ENCODE results near the gene USF3.

The USF3 gene

DNA sequence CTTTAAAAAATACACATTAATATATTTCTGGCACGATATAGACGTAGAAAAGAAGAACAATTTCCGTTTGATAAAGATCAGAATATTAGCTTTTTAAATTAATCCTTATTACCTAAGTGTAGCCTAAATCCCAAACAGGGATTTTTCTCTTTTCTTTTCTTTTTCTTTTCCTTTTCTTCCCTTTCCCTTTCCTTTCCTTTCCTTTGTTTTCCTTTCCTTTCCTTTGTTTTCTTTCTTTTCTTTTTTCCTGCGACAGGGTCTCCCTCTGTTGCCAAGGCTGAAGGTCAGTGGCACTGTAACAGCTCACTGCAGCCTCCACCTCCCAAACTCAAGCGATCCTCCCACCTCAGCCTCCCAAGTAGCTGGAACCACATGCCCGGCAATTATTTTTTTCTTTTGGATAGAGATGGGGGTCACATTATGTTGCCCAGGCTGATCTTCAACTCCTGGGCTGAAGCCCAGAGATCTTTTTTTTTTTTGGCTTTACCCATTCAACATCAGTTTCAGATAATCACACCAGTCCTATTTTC lies 1.8 kb upstream of the USF3 start:
- no peak for DNase-seq

DNA sequence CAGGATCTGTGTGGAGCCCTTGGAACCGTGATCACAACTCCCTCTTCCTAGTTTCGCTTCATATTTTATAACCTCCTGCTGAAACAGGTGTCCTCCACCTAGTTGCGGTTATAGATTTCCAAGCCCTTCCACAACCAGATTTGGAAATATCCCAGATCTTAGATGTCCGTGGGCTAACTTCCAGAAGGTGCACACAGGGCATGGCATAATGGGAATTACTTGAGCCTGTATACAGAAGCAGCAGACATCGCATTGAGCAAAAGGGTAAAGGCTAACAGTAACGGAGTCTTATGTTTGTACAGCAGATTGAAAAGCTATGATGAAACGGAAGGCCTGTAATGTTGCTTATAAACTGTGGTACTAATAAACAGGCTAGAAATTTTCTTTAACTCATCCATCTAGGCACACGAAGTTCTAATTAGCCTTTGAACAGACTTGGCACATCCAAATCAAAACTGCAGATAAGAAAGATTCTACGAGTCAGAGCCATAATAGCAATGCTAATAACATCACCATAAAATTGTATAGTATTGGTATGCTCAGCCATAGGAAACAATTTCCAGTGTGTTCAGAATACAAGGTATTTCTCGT lies 1.2 kb upstream of the USF3 start:
- DNase-seq: no peak

DNA sequence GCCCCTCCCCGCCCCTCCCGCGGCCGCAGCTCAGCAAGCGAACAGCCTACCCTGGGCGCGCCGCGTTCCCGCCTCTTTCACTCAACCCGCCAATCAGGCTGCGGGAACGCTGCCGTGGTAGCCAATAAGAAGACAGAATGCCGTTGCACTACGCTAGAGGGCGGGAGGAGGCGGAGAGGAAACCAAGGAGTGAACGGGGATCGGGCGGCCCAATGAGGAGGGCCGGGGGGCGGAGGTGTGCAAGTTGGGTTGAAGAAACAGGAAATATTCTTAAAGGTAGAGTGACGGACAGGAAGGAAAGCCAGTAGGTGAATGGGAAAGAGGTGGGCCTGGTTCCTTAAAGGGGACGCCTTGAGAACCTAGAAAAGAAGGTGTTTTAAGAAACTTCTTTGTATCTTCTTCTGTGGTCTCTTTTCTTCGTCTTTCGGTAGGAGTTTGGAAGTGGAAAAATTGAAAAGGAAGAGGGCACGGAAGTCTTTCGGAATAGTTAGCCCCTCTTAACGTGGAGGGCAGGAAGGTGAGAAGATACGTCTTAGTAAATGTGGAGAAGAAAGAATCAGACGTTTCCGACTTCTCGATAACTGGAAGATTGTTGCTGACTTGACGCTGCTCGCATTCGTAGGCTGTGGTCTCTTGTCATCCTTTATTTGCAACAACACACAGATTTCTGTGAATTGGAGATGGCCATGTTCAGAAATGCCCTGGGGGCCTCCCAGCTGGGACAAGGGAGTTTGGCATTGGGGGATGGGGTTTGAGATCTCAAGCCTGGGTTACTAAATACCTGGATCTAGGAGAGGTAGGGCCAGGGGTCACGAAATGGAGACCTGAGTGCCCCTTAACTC lies 437 bp upstream of the USF3 start:
- DNase-seq: peak; percentile 99 to 100

DNA sequence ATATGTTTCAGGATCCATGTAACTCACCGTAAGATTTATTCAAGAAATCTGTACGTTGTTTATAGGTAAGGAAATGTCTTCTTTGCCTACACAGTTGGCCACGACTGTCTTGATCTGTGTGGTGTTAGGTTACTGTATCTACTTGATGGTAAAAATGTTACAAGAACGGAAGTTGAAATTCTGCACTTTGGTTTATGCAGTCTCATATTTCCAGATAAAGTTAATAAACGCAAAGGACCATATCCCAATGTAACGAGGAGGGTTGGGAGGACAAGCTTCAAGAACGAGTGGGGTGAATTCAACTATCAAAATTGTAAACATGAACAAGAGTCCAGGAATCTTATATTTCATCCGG lies 1.0 kb downstream of the USF3 start:
- no peak for DNase-seq

DNA sequence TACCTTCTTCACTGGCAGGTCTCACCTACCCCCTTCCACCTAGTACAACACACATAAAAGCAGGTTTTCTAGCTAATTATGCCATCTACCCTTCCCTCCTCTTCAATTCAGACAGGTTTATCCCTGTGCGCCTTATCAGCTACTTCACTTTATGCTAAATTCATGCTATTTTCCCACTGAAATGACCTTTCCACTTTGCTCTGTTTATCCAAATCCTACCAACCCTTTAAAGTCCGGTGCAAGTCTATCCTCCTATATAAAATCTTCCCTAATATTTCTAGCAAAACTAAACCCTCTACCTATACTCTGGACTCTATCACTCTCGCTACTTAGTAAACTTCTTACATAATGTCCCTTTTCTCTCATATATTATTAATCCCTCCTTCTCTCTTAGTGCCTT lies 6.0 kb downstream of the USF3 start:
- DNase-seq: no peak

DNA sequence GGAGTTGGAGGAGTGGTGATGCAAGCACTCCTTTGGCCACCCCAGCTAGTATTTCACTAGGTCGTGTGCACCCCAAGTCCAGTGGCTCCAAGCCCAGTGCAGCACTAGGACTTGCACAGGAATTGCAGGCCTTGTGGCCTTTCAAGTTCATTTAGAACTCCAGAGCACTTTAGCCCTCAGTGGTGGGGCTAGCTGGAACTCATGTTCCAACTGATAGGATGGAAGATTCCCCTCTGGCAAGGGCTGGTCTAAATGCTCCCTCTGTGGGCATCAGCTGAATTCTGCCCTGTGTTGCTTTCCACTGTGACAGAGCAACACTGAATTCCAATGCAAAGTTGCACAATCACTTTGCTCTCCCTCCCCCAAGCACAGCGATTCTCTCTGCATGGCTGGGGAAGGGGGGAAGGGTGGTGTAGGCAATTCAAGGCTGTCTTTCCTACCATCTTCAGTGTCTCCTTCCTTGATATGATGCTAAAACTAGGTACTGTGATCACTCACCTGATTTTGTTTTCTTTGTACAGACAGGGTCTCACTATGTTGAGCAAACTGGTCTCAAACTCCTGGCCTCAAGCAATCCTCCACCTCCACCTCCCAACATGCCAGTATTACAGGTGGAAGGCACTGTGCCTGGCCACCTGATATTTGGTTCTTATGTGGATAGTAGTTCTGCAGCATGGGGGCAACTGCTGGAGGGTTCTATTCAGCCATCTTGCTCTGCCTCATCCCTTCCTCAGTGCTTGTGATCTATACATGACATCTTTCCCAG lies 10.3 kb downstream of the USF3 start:
- DNase-seq: no peak

DNA sequence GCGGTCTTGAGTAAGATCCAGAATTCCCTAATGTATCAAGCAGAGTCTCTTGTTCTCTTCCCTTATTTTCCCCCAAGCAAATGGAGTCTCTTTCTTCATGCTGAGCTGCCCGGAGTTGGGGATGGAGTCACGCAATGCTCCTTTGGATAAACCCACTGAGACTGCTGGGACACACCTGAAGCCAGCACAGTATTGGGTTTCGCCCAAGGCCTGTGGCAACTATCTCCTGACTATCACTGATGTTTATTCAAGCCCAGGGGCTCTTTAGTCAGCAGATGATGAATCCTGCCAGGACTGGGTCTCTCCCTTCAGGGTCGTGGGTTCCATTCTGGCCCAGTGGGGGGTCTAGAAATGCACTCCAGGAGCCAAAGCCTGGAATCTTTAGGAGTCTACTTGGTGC lies 11.3 kb downstream of the USF3 start:
- DNase-seq: no peak

DNA sequence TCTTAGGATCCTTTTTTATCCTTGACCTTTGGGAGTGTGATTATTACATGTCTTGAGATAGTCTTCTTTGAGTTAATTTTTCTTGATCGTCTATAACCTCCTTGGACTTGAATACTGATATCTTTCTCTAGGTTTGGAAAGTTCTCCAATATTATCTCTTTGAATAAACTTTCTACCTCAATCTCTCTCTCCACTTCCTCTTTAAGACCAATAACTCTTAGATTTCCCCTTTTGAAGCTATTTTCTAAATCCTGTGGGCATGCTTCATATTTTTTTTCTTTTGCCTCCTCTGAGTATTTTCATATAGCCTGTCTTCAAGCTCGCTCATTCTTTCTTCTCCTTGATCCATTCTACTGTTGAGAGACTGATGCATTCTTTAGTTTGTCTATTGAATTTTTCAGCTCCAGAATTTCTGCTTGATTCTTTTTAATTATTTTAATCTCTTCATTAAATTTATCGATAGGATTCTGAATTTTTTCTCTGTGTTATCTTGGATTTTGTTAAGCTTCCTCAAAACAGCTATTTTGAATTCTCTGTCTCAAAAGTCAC lies 12.1 kb downstream of the USF3 start:
- no peak for DNase-seq

DNA sequence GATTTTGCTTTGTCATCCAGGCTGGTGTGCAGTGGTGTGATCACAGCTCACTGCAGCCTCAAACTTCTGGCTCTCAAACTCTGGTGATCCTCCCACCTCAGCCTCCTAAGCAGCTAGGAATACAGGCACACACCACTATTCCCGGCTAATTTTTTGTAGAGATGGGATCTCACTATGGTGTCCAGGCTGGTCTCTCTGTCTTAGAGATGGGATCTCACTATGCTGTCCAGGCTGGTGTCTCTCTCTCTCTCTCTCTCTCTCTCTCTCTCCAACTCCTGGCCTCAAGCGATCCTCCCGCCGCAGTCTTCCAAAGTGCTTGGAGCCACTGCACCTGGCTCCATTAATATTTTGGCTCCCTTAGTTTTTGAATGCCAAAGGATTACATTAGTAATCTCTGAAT lies 17.7 kb downstream of the USF3 start:
- DNase-seq: no peak

DNA sequence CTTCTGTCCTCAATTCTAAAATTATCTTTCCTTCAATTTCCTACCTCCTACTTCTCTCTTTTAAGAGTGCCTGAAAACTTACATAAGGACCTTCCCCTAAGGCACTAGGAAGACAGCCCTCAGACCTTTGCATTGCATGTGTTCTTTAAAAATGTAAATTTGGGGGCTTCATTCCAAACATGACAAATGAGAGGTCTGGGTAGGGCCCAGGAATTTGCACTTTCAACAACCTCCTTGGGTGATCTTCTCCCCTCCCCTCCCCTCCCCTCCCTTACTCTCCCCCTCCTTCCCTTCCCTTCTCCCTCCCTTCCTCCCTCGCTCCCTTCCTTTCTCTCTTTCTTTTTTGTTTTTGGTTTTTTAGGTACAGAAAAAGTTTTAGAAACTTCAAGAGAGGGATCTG lies 18.7 kb downstream of the USF3 start:
- DNase-seq: no peak

DNA sequence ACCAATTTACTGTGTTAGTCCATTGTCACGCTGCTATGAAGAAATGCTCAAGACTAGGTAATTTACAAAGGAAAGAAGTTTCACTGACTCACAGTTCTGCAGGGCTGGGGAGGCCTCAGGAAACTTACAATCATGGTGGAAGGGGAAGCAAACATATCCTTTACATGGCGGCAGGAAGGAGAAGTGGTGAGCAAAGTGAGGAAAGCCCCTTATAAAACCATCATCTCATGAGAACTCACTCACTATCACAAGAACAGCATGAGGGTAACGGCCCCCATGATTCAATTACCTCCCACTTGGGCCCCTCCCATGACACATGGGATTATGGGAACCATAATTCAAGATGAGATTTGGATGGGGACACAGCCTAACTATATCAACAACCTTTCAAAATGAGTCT lies 20.2 kb downstream of the USF3 start:
- DNase-seq: no peak

DNA sequence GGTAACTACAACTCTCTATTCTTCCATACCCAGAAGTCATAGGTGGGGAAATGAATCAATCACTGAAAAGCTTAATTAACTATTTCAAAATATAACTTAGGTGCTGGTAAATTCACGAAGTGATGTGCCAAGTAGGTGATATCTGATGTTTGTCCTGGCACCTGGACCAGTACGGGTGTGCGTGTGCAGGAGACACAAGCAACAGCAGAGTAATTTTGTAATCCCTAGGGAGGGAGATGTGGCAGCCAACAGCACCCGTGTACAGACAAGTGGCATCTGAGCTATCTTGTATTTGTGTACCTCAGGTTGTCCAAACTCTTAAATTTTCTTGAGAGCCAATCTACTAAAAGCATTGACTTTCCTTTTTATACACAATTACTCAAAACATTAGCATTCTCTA lies 22.8 kb downstream of the USF3 start:
- DNase-seq: no peak

DNA sequence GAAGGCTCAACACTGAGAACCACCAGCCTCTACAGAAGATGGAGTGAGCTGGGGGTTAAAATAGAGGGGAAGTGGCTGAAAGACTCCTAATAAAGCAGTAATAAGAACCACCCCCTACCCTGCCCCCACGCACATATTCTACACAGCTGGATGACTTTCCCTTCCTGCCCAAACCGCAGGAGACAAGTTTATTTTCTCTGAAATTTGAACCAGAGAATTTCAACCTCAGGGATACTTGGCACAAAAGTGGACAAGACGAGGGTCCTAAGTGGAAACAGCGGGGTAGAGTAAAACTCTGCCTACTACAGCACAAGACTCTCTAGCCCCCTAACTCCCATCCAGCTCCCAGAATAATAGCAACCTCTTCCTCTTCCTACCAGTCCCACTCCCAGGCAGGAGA lies 28.4 kb downstream of the USF3 start:
- DNase-seq: no peak

DNA sequence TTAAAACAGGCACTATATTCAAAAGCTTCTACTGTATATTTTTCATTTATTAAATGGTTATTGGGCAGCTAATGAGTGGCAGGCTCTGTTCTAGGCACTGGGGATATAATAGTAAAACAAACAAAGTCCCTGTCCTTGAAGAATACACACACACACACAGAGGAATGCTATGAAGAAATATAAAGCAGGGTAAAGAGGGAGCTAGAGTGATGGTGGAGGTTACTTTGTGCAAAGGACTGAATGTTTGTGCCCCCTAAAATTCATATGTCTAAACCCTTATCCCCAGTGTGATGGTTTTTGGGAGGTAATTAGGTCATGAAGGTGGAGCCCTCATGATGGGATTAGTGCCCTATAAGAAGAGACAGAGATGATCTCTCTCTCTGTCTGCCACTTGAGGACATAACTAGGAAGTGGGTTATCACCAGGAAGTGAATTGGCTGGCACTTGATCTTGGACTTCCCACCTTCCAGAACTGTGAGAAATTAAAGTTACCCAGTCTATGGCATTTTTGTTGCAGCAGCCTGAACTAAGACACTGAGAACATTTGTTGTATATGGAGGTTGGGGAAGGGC lies 31.8 kb downstream of the USF3 start:
- DNase-seq: no peak

DNA sequence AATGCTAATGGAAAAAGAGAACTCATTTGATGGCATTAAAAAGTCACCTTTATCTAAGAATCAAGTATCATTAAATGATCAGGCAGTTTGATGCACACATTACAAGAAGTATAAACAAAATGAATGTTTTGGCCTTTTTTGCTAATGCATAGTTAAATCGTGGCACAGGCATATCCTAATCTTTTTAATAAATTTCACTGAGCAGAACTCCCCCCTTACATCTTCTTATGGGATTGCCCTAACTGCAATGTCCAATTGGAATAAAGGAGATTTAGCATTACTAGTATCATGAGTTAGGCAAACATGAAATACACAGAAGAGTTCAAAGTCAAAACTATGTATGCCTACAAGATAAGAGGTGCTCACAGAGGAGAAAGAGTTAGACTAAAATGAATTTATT lies 32.7 kb downstream of the USF3 start:
- DNase-seq: no peak

DNA sequence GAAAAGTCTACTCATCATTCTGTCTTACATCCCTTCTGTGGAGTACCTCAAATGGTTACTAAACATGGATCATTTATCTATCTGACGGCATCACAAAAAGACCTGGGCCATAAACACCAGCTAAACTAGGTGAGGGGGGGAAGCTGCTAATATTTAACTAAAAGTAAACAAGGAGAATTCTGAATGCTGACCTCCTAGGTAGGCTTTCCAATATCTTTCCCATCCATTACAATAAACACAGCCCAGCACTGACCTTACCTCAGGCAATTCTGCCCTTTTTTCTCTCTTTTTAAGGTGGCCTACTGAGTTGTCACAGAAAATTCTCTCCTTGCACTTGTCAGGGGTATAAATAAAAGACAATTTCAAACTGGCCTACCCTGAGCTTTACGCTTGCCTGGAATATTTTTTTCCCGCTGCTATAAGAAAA lies 33.1 kb downstream of the USF3 start:
- DNase-seq: no peak

DNA sequence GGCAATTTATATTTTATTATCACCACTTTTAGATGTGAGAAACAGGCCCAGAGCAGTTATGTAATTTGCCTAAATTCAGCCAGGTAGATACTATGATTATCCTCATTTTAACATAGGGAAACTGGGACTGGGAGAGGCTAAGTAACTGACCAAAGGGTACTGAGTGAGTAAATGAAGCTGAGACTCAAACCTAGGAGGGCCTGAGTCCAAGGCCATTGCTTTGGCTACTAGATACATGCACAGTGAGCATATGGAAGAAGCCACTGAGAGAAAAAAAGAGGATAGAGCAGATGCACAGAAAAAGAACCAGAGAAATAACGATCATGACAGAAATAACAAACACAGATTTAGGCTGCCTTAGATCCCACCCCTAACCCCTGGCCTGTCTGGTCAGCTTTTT lies 33.6 kb downstream of the USF3 start:
- no peak for DNase-seq

DNA sequence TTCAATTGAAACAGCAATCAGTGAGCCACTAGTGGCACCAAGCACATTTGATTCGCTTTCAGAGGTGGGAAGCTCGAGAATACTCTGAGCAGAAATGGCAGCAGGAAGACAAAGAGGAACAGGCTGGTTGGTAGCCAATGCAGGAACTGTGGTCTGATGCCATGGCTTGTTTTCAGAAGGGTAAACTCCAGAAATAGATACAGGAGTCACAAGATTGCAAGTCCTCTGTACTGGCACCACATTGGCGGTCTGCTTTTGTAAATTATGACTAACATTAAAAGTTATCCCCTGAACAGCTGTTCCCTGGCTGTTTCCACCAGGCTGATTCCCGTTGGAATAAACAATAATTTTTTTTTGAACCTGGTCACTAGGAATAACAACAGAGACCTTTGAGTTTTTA lies 35.5 kb downstream of the USF3 start:
- no peak for DNase-seq

DNA sequence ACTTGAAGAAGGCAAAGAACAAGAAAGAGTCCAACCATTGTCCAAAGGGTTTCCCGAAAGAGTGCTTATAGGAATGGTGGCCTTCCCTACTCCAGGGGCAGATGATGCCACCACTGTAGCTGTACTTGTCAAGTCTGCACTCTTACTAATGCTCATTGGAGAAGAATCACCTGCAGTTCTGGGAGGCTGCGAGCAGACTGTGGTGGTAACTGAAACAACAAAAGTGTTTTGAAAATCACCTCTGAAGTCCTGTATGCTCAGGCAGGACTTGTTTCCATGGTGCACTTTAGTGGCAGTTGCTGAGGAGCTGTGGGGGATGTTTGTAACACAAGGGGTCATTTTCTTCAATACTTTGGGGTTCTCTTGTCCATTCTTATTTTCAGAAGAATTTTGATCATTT lies 36.0 kb downstream of the USF3 start:
- no peak for DNase-seq

DNA sequence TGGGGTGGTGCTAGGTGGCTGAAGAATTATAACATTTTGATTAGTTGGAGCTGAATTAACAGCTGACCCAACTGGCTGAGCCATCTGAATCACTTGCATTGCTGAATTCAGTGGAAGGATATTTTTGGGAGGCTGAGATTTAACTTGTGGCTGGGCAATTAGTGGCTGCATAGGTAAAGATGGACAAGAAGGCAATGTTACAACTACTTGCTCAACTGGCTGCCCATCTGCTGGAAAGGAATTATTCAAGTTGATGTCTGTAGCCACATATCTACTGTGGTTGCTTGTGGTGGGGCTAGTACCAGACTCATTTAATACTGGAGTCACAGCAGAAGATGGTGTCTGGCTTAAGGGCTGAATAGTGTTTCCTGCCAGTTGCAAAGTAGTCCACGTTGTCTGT lies 36.4 kb downstream of the USF3 start:
- no peak for DNase-seq

DNA sequence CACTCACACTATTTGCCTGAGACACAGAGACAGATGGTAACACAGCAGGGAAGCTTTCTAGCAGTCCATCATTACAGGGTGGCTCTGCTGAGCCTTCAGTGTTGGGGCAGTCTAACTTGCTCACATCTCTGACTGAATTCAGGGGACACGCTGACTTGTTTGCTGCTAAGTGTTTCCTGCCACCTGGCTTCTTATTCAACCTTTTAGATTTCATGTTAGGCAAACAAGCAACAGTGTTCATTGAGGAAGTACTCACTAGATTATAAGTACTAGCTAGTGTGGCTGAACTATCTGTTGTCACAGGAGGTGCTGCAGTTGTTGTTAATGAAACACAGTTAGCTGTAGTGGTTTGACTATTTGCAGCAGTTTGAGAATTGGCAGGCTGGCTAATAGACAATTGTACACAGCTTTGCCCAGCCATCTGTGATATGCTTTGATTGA lies 37.3 kb downstream of the USF3 start:
- DNase-seq: no peak

DNA sequence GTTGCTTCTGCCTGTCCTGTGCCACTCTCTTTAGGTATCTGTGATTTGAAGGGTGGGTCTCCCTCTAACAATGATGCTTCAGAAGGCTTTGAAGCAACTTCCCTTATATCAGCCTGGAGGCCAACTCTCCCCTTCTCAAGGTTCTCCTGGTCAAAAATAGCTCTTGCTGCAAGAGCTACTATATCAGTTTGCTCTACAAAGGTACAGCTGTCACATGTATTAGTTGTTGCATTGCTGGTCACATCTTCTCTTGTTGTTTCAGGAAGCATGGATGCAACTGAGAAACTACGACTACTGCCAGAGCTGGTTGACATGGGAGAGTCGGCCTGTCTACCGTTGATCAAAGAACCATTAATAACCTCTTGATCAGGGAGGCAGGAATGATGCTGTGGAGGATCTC lies 38.3 kb downstream of the USF3 start:
- DNase-seq: no peak

DNA sequence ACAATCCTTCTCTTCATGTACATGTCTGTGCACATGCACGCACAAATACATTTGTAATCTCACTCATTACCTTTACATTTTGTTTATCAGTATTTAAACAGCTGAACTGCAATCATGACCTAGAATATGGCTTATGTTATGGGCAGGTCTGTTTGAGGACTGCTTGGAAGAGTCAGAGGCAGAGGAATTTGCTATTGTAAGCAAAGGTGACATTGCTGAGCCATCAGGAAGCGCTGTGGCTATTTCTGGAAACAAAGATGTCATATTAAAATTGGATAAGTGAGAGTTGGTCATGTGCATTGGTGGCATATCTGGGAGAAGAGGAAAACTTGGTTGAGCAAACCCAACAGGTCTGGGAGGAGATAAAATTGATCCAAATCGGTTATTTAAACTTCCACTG lies 41.6 kb downstream of the USF3 start:
- DNase-seq: no peak

All from hippocampal formation (tissue), 2 donors.